ENCODE results near the gene RBM3.
"Not testable (repeated sequence)": the region's sequence is repeated elsewhere in the genome, so short reads cannot be mapped to it uniquely, and the experiment has no call there.

Gene RBM3

DNA sequence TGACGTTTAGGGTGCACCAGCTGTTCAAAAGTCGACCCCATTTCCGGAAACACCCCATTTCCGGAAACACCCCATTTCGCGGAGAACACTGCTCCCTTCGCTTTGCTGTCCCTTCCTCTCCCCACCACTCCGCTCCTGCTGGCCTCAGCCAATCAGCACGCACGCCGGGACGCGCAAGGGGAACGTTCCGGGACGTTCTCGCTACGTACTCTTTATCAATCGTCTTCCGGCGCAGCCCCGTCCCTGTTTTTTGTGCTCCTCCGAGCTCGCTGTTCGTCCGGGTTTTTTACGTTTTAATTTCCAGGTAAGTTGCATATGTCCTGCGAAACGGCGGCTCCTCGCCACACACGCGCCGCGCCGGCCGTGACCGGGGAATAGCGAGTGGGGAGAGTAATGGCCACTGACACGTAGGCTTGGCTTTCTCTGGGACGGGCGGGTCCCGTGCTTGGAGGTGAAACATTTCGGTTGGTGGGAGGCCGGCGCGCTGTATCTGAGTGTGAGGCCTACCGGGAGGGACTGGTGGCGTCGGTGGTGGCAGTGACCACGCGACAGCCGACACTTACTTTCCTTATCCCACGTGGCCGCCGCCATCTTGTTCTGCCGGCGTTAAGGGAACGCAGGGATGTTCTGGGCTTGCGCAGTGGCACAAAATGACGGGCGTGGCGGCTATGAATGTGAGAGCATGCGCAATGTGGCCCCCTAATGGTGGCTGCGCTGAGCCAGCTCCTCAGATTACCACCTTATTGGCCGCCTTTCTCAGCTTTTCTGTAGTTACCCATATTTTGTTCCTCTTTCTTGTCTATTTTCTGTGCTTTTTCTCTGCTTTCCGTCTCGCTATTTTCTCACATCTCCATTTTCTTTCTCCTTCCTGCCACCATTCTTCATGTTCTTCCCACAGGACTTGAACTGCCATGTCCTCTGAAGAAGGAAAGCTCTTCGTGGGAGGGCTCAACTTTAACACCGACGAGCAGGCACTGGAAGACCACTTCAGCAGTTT is at the start of gene RBM3:
Gene RBM3, plus strand, starts transcription at position 215 of the 997 bp plus-strand sequence. Its CDS starts 697 bp downstream, at position 912.
- peak; percentile 76 to 77 for DNase-seq

DNA sequence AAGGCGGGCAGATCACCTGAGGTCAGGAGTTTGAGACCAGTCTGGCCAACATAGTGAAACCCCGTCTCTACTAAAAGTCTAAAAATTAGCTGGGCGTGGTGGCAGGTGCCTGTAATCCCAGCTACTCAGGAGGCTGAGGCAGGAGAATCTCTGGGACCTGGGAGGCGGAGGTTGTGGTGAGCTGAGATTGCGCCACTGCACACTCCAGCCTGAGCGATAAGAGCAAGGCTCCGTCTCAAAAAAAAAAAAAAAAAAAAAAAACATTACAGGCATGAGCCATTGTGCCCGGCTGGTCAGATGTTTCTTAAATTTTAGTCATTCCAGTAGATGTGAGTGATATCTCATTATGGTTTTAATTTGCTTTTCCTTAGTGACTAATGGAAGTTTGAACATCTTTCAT is 48.4 kb upstream of the RBM3 start:
- not testable (repeated sequence) for DNase-seq

GRCh38 chrX:48530736-48531135 is 43.5 kb upstream of the RBM3 start:
- no peak for DNase-seq

GRCh38 chrX:48531358-48531959 is 42.8 kb upstream of the RBM3 start:
- no peak for DNase-seq

GRCh38 chrX:48532161-48532560 is 42.1 kb upstream of the RBM3 start:
- DNase-seq = no peak

DNA sequence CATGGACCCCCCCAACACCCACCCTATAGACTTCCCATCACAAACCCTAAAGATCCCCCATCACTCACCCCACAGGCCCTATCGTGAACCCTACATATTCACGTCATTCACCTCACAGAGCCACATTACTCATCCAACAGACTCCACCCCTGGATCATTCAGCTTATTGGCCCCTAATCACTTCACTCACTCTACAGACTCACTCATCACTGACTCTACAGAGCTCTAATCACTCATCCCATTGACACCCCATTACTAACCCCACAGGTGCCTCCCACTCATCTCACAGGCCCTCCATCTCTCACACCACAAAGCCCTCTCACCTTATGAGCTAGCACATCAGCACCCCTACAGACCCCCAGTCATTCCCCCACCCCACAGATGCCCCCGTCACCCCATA is 41.1 kb upstream of the RBM3 start:
- no peak for DNase-seq

DNA sequence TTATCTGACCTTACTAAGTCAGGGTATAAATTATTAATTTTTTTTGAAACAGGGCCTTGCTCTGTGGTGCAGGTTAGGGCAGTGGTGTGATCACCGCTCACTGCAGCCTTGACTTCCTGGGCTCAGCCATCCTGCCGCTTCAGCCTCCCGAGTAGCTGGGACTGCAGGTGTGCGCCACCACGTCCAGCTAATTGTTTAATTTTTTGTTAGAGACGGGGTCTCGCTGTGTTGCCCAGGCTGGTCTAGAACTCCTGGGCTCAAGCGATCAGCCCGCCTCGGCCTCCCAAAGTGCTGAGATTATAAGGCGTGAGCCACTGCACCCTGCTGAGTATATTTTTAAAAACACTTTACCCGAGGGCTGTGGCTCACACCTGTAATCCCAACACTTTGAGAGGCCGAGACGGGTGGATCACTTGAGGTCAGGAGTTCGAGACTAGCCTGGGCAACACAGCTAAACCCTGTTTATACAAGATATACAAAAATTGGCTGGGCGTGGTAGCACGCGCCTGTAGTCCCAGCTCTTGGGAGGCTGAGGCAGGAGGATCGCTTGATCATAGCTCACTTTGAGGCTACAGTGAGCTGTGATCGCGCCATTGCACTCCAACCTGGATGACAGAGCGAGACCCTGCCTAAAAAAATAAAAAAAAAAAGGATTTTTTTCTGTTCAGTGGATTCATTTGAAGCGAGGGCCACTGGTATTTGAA is 35.5 kb upstream of the RBM3 start:
- DNase-seq = no peak

GRCh38 chrX:48539345-48540027 is 34.8 kb upstream of the RBM3 start, which contains the start of gene TBC1D25:
TSS of gene TBC1D25 (plus strand) at chrX:48539714. CDS start at chrX:48539798, 84 bp downstream.
- DNase-seq = peak; percentile 87 to 90

GRCh38 chrX:48540028-48540375 is 34.3 kb upstream of the RBM3 start:
- DNase-seq = peak; percentile 32 to 43

GRCh38 chrX:48540480-48540879 is 33.8 kb upstream of the RBM3 start:
- DNase-seq = no peak

GRCh38 chrX:48541140-48541814 is 33.0 kb upstream of the RBM3 start:
- no peak for DNase-seq

- no peak for DNase-seq
Measured at GRCh38 chrX:48548871-48549270, 25.4 kb upstream of the RBM3 start.

DNA sequence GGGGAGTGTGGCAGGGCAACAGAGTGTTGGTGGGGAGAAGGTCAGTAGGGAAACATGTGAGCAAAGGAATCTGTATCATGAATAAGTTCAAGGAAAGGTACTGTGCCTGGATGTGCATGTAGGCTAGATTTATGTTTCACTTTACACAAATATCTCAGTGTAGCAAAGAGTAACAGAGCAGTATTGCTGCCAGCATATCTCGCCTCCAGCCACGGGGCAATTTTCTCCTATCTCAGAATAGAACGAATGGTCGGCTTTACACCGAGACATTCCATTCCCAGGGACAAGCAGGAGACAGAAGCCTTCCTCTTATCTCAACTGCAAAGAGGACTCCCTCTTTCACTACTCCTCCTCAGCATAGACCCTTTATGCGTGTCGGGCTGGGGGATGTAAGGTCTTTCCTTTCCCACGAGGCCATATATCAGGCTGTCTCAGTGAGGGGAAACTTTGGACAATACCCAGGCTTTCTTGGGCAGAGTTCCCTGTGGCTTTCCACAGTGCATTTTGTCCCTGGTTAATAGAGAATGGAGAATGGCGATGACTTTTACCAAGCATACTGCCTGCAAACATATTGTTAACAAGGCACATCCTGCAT is 18.5 kb upstream of the RBM3 start:
- DNase-seq = not testable (repeated sequence)

DNA sequence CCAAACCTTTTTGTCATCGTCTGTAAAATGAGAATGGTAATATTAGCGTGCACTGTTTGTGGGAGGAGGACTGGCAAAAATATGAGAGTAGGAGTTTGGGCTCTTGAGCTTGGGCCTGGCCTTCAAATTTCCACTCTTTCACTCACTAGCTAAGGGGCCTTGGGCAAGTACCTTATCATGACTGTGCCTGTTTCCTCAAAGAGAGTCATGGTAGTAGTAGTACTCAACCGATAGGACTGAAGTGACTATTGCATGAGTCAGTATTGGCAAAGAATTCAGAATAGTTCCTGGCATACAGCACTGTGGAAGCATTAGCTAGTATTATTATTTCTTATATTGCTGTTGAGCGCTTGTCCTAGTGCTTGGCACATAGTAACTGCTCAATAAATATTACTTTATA is 16.0 kb upstream of the RBM3 start:
- no peak for DNase-seq

DNA sequence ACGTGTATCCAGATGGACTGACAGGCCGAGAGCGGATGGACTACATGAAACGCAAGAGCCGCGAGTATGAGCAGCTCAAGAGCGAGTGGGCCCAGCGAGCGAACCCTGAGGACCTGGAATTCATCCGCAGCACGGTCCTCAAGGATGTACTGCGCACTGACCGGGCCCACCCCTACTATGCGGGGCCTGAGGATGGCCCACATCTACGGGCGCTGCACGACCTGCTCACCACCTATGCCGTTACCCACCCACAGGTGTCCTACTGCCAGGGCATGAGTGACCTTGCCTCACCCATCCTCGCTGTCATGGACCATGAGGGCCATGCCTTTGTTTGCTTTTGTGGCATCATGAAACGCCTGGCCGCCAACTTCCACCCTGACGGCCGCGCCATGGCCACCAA is 14.6 kb upstream of the RBM3 start:
- no peak for DNase-seq

GRCh38 chrX:48560056-48560455 is 14.2 kb upstream of the RBM3 start:
- DNase-seq = no peak

- no peak for DNase-seq
Measured at GRCh38 chrX:48560681-48561080, 13.6 kb upstream of the RBM3 start.

DNA sequence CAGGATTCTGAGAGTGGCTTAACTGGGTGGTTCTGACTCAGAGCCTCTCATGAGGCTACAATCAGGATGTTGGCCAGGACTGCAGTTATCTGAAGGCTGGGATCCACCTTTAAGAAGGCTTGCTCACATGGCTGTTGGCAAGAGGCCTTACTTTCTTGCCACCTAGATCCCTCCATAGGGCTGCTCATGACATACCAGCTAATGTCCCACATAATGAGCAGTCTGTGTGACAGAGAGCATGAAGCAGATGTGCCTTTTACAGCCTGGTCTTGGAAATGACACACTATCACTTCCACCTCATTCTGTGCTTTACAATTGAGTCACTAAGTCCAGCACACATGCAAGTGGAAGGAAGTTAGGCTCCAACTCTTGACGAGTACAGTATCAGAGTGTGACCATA is 4.3 kb upstream of the RBM3 start:
- DNase-seq = no peak

- no peak for DNase-seq
Measured at GRCh38 chrX:48573690-48574269, 504 bp upstream of the RBM3 start.

DNA sequence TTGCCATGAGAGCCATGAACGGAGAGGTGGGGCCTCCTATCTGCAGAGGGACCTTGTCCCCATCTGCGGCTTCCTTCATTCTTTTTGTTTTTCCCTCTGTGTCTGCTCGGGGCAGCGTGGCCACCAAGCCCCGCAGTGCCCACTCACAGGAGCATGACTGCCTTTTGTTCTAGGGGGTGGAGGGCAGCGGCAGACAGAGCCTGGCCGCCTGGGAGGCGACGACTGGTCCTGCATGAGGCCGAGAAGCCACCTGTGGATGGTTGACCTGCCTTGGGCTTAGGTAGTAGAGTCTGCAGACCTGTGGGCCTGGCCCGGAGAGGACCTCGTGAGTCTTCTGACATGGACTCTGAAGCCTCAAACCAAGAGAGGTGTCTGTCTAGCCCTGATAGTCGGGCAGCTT is 1.4 kb downstream of the RBM3 start:
- DNase-seq = no peak

DNA sequence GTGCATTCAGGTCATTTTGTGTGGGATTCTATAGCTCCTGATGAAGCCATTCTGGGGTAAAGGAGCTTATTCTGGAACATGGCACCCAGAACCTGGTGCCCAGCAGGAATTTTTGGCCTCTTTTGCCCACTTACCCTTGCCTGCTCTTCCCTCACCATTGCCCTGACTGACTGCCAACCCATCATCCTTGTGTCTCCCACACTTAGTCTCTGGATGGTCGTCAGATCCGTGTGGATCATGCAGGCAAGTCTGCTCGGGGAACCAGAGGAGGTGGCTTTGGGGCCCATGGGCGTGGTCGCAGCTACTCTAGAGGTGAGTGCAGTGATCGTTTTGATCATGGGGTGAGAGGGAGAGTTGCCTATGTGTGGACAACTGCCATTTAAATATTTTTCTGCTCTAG is 1.8 kb downstream of the RBM3 start:
- no peak for DNase-seq

Measured in stimulated activated CD4-positive, alpha-beta T cell treated with anti-CD3 and anti-CD28 coated beads, Interleukin-2, amount 100 ng/mL, for 48 hours (primary cell).